ENCODE results near the gene SLC16A10. TPM values are rescaled to one million over a fixed set of nuclear protein-coding genes. Genes with fewer than 3 reads are reported as not detected.
"Not testable (repeated sequence)": the region's sequence is repeated elsewhere in the genome, so short reads cannot be mapped to it uniquely, and the experiment has no call there.

SLC16A10 gene
- total and polyA plus RNA-seq, 2 donors (not counting 3 experiments of a cell fraction or from before 2014, with no cell fraction given), result not detected

- H3K36me3 ChIP-seq (ENCODE audit: control insufficient read depth in 2 of 2, extremely low read depth in 1 of 2, insufficient read depth in 2 of 2, low read length in 2 of 2), result no peaks in the 10 kb centered on the region
- H3K4me1 ChIP-seq (ENCODE audit: control insufficient read depth, extremely low read depth, insufficient read depth, low read length), result no peaks in the 10 kb centered on the region
- dilution Hi-C loops (cut with MboI; ENCODE audit: extremely low pct_ligation_motif_present, low sequenced_read_pairs), result no loop called here
- H3K9me3 ChIP-seq (replicated peaks; ENCODE audit: control insufficient read depth, insufficient read depth, low read length), result no peaks in the 10 kb centered on the region
- FAIRE-seq (no peak), DNase-seq (ENCODE audit: low read depth, low spot score) (no peak)
- no peaks in the 10 kb centered on the region for H3K9me1 ChIP-seq (replicated peaks; ENCODE audit: control insufficient read depth, extremely low read depth, insufficient read depth, low read length)
- no peak overlapping the region for H2AFZ ChIP-seq (ENCODE audit: low read depth, low read length)
- H4K20me1 ChIP-seq (replicated peaks; ENCODE audit: control insufficient read depth, extremely low read depth, insufficient read depth, low read length), result no peaks in the 10 kb centered on the region
- TF ChIP-seq MAX (IDR thresholded peaks at IDR 0.05; ENCODE audit: insufficient read depth, insufficient read length) (no peak), FOS (IDR thresholded peaks at IDR 0.05; ENCODE audit: borderline replicate concordance, insufficient read depth, low read length) (no peak), EZH2 (IDR thresholded peaks at IDR 0.05; ENCODE audit: borderline replicate concordance, low read depth, low read length, severe bottlenecking) (no peak), MYC (IDR thresholded peaks at IDR 0.05; ENCODE audit: low read depth, low read length) (no peak), CTCF (IDR thresholded peaks at IDR 0.05; ENCODE audit: extremely low read depth in 1 of 2, insufficient read depth in 1 of 2, low read depth in 1 of 2, low read length in 2 of 2) (no peak), GATA2 (IDR thresholded peaks at IDR 0.05; ENCODE audit: insufficient read depth, insufficient read length, low read depth, low read length) (no peak), POLR2A (IDR thresholded peaks at IDR 0.05; ENCODE audit: low read depth, low read length) (no peak), POLR2AphosphoS5 (IDR thresholded peaks at IDR 0.05; ENCODE audit: insufficient read depth, low read depth, low read length) (no peak), JUN (IDR thresholded peaks at IDR 0.05; ENCODE audit: borderline replicate concordance, insufficient read depth, insufficient read length, low read depth) (no peak)
- no peak overlapping the region for H3K4me3 ChIP-seq (replicated peaks in 1 of 3; ENCODE audit: insufficient read depth in 1 of 3, low read depth in 1 of 3, low read length in 3 of 3)
- ChIA-PET POLR2A (no interaction called here), CTCF (interaction anchor here (1.9 kb wide), 1 partner anchor 8 kb away, joined by 5 read pairs; no protein-coding TSS in a partner anchor)
- intact Hi-C loops (cut with micrococcal nuclease), result no loop called here
- BruUV-seq (replicated peaks), result no TSS peak
- H3K27me3 ChIP-seq (ENCODE audit: control insufficient read depth in 2 of 2, insufficient read depth in 2 of 2, low read length in 2 of 2), result peaks cover 7 to 14% of the 10 kb centered on the region in 2 experiments
- H3K4me2 ChIP-seq (ENCODE audit: insufficient read depth, low read length), result no peak overlapping the region
- H3K9ac ChIP-seq (replicated peaks; ENCODE audit: extremely low read depth, insufficient read depth, low read length), result no peak overlapping the region
- no peak overlapping the region for H3K27ac ChIP-seq (ENCODE audit: insufficient read depth, low read depth, low read length)
- H3K79me2 ChIP-seq (ENCODE audit: control insufficient read depth, insufficient read depth, low read length), result no peaks in the 10 kb centered on the region
These were observed 114.5 kb downstream of the SLC16A10 start for GRCh38 chr6:111201764-111202163.

GRCh38 chr6:111203539-111203938 is 116.2 kb downstream of the SLC16A10 start:
- BruUV-seq (replicated peaks); H3K9me1 ChIP-seq (replicated peaks; ENCODE audit: control insufficient read depth, extremely low read depth, insufficient read depth, low read length); DNase-seq (ENCODE audit: low read depth, low spot score); POLR2A ChIA-PET; H3K27ac ChIP-seq (ENCODE audit: insufficient read depth, low read depth, low read length); intact Hi-C loops (cut with micrococcal nuclease); H3K4me3 ChIP-seq (replicated peaks in 1 of 3; ENCODE audit: insufficient read depth in 1 of 3, low read depth in 1 of 3, low read length in 3 of 3); H3K4me1 ChIP-seq (ENCODE audit: control insufficient read depth, extremely low read depth, insufficient read depth, low read length); FAIRE-seq; H3K36me3 ChIP-seq (ENCODE audit: control insufficient read depth in 2 of 2, extremely low read depth in 1 of 2, insufficient read depth in 2 of 2, low read length in 2 of 2); H2AFZ ChIP-seq (ENCODE audit: low read depth, low read length); H3K79me2 ChIP-seq (ENCODE audit: control insufficient read depth, insufficient read depth, low read length); dilution Hi-C loops (cut with MboI; ENCODE audit: extremely low pct_ligation_motif_present, low sequenced_read_pairs); H3K9ac ChIP-seq (replicated peaks; ENCODE audit: extremely low read depth, insufficient read depth, low read length); H4K20me1 ChIP-seq (replicated peaks; ENCODE audit: control insufficient read depth, extremely low read depth, insufficient read depth, low read length); H3K4me2 ChIP-seq (ENCODE audit: insufficient read depth, low read length); H3K9me3 ChIP-seq (replicated peaks; ENCODE audit: control insufficient read depth, insufficient read depth, low read length); CTCF ChIA-PET: not testable (repeated sequence)
- peaks cover 7 to 12% of the 10 kb centered on the region in 2 experiments for H3K27me3 ChIP-seq (ENCODE audit: control insufficient read depth in 2 of 2, insufficient read depth in 2 of 2, low read length in 2 of 2)

All from endothelial cell of umbilical vein (primary cell).